GM19452 (cell line): ENCODE results near the gene PGGT1B.

Experiments
- ATAC-seq: cut with Tn5 transposase; IDR thresholded peaks from one replicate; pipeline ENCODE4 v1.9.1; 2021; ENCODE audit not compliant: unreplicated experiment

Gene PGGT1B

DNA sequence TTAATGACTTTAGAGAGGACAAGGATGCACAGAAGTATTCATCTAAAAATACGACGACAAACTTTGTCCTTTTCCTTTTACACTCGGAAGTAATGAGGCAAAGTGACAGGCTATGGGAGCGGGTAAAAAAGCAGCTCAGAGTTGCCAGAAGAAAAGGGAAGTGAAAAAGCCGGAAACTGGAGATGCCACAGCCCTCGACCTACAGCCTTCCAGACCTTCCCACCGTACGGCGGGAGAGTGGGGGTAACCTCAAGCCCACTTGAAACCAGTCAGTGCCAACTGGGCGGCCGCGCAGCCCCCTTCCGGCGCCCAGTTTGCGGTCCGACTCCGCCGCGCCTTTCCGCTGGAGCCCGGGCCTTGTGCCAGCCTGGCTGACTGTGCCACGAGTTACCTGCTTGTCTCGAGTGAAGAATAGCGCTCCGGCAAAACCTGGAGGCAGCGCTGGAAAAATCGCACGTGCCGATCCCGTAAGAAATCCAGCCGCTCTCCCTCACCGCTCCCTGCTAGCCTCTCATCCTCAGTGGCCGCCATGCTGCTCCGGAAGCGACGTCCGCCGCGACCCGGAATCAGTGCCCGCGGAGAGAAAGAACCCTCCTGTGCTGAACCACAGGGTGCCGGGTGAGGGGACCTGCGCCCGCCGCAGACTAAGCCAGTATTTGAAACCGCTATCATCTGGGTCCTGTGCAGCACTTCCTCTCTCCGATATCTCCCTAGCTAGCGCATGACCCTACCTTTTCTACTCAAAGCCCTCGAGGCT lies at the start of gene PGGT1B:
TSS of gene PGGT1B (minus strand) at position 557 of the 757 bp plus-strand sequence. CDS start at position 531, 26 bp downstream.
- peak; percentile 87 for ATAC-seq

DNA sequence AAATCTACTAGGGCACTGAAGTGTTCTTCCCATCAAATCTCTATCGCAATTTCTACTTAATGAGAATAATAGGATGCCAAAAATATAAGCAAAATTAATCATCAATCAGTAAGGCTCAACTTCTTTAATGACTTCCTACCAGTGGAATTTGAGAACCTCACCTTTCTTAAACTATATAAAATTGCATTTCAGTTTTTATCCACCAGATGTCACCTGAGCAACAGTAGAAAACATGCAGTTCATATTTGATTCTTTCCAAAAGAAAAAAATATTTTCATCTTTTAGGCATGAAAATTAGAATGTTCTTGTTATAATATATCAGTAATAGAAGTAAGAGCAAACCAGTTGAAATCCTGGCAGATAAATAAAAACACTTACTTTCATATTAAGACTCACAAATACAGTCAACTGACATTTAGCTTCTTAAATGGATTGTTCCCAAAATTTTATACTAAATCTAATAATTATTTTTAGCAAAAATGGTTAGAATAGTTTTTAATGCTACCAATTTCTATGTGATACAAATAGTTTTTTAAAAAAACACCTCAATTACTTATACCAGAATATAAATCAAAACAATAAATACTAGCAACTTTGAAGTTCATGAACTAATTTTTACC lies 47.2 kb upstream of the PGGT1B start:
- ATAC-seq = no peak

- ATAC-seq = no peak
Measured at GRCh38 chr5:115308815-115309214, 46.1 kb upstream of the PGGT1B start.

- ATAC-seq = no peak
Measured at GRCh38 chr5:115306011-115306536, 43.4 kb upstream of the PGGT1B start.

- no peak for ATAC-seq
Measured at GRCh38 chr5:115304496-115304895, 41.8 kb upstream of the PGGT1B start.

GRCh38 chr5:115298811-115299210 lies 36.1 kb upstream of the PGGT1B start:
- no peak for ATAC-seq

- no peak for ATAC-seq
Measured at GRCh38 chr5:115297031-115297430, 34.4 kb upstream of the PGGT1B start.

DNA sequence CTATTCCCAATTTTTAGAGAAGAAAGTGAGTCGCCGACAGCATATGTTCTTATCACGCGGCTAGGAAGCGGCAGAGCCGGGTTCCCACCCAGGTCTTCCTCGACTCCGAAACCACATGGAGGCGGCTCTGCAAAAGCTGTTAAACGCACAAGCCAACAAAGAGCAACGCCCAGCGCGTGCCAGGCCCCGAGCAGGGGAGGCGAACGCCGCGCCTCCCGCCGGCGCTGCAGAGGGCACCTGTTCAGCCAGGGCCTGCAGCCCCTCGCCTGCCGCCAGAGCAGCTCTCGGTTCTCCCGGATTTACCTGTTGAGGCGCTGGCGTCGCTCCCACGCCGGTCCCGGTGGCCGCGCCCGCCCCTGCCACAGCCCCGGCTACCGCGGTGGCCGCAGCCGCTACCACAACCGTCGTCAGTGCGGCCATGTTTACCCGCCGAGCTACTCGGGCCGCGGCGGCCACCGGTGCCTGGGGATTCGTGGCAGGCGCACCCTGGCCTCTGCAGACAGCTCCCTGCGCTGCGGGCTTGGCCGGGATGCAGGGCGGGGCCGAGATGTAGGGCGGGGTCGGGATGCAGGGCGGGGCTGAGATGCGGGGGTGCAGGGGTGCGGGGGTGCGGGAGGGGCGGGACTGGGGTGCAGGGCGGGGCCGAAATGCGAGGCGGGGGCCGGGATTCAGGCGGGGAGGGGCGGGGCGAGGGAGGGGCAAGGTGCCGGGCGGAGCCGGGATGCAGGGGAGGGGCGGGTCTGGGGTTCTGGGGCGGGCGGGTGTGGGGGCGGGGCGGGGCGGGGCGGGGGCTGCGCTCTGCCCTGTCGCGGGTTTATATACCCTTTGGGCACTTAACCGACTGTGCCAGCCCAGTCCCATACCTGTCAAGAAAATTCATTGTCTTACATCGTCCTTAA lies 33.7 kb upstream of the PGGT1B start, which contains the start of gene CCDC112:
TSS of gene CCDC112 (minus strand) at position 531 of the 899 bp plus-strand sequence. CDS start at position 420, 111 bp downstream.
- ATAC-seq = peak; percentile 85

- no peak for ATAC-seq
Measured at GRCh38 chr5:115295777-115296123, 33.1 kb upstream of the PGGT1B start.

DNA sequence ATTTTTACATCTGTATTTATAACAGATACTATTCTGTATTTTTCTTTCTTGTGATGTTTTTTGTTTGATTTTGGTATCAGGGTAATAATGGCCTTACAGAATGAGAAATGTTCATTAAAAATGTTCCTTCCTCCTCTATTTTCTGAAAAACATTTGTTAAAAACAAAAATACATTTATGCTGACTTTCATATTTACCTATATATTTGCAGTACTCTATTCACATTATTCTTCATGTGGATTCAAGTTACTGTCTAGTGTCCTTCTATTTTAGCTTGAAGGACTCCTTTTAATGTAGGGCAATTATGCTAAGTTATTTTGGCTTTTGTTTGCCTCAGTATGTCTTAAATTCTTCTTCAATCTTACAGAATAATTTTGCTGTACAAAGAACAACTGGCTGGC lies 28.7 kb upstream of the PGGT1B start:
- ATAC-seq = no peak

DNA sequence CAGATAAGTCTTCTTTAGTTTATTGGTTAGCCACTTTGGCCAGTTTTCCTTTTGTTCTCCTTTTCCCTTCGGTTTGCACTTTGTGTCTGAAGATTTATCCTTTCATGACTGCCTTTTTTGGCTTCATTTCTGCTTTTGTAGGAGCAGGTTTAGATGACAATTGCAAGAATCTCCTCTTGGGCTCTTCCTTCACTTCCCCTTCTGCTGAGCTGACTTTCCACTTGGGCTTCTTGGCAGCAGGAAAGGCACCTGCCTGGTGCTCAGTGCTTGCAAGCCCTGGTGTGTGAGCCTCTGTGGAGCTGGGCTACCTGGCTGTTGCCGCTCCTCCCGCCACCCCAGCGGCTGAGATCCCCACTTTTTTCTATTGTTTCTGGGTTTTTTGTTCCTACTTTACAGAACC lies 26.4 kb upstream of the PGGT1B start:
- no peak for ATAC-seq

GRCh38 chr5:115284021-115284420 lies 21.3 kb upstream of the PGGT1B start:
- no peak for ATAC-seq

DNA sequence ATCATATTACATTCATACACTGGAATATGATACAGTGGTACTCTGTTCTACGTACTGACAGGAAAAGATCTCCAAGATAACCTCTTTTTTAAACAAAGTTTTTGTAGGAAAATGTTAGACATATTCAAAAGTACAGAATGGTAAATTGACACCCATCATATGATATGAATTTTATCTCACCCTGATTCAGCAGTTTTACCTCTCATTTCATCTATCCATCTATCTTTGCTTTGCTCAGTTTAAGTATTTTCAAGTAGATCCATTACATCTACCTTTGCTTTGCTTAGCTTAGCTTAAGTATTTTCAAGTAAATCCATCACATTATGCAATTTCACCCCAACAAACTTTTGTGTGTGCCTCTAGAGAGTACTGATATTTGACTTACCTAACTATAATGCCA lies 19.5 kb upstream of the PGGT1B start:
- ATAC-seq = no peak

- no peak for ATAC-seq
Measured at GRCh38 chr5:115274584-115274983, 11.9 kb upstream of the PGGT1B start.

DNA sequence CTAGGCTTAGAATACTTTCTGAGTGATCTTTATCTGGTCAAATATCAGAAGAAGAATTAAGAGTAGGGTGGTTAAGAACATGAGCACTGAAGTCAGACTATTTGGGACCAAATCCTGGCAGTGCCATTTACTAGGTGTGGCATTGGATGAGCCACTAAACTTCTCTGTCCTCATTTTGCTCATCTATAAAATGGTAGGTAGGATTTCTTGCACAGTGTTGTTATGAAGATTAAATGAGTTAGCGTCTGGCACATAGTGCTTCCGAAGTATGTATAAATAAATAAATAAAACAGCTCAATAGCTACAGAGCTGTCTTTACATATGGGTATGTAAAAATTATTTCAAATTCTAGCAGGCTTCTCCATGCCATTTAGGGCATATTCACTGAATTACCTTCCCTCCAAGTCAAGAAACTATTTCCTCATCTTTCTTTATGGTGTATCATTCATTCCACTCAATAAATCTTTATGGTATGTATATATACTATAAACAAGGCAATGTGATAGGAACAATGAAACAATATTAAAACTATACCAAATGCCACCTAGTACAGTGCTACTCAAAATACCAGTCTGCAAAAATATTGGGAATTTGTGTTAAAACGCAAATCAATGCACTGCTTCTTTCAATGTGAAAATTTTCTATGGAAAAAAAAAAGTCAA lies 9.8 kb upstream of the PGGT1B start:
- no peak for ATAC-seq

- no peak for ATAC-seq
Measured at GRCh38 chr5:115271295-115272050, 8.8 kb upstream of the PGGT1B start.

GRCh38 chr5:115267617-115268016 lies 4.9 kb upstream of the PGGT1B start:
- ATAC-seq = no peak

DNA sequence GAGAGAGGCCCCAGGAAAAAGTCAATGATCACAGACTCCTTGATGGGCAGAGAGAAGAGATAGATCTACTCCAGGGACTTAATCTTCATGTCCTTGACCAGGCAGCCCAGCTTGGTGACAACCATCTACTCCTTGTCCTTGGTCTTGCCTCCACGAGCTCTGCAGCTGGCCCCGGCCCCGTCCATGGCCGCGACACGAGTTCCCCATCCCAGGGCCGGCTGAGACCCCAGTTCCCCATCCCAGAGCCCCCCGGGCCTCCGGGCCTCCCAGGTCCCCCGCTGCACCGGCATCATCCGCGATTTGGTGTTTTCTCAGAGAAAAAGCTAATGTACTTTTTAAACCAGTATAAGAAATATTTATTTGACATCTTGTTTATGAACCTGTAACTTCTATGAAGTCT lies 2.5 kb upstream of the PGGT1B start:
- ATAC-seq = no peak

DNA sequence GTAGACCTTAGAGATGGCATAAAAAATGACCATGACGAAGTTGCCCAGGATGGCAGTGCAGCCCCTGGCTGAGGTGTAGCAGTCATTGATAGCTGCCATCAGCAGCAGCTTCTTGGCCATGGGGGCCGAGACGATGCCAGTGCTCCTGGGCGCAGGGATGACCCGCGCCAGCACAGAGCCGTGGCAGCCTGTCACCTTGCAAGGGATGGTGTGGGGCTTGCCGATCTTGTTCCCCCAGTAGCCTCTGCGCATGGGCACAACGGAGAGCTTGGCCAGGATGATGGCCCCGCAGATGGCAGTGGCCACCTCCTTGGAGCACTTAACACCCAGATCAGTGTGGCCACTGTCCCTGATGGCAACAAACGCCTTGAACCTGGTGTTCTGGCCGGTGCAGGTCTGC lies 2.1 kb upstream of the PGGT1B start:
- ATAC-seq = no peak

DNA sequence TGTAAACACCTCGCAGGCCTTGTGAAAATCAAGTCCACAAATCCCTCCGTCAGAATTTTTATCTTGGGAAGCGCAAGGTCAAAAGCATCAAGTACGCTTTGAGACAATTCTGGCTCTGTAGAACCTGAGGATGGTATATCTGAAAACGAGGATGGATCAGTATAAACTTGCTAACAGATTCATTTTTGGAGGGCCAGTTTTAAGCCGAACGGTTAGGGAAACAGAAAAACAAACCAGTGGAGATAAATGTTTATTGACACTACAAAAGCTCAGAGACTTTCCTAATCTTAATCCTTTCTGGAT lies 352 bp upstream of the PGGT1B start:
- ATAC-seq = no peak

DNA sequence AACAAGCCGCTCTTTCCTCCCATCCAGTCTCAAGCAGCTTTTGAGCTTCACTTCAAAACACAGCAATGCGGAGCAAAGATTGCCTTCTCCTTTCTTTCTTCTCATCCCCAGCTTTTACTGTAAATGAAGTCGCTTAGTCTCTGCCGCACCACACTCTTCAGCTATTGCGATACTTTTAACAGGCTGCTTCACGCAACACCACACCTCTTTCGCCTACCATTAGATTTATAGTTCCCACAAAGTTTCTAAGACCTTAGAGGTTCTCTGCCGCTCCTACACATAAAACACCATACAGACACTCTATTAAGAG lies 711 bp downstream of the PGGT1B start:
- peak; percentile 45 for ATAC-seq
